Brain microvascular endothelial cell (primary cell): Measurements from ENCODE around the gene AP2B1.

Source experiments
- DNase-seq: peaks from one replicate; pipeline ENCODE4 v3.0.0-alpha.2; 2020
- H3K27ac ChIP-seq: fragments of 250-450 bp; sonication (Bioruptor Pico); 2 replicates; pipeline ENCODE4 v1.5.1; 2020; ENCODE audit warnings: mild to moderate bottlenecking, moderate library complexity
- H3K27me3 ChIP-seq: fragments of 250-450 bp; sonication (Bioruptor Pico); replicated peaks from 2 replicates; pipeline ENCODE4 v1.5.1; 2020; ENCODE audit warnings: mild to moderate bottlenecking
- H3K36me3 ChIP-seq: fragments of 250-450 bp; sonication (Bioruptor Pico); replicated peaks from 2 replicates; pipeline ENCODE4 v1.5.1; 2020; ENCODE audit warnings: mild to moderate bottlenecking
- H3K4me3 ChIP-seq: 2 replicates; pipeline ENCODE4 v1.5.1; 2011; ENCODE audit warnings: low read depth, mild to moderate bottlenecking, control low read depth, low read length, moderate library complexity
- CTCF ChIP-seq: IDR thresholded peaks from 2 replicates; pipeline ENCODE4 v1.5.1; 2011; ENCODE audit warnings: low read depth, mild to moderate bottlenecking, moderate library complexity, low read length, control low read depth, inconsistent platforms; ENCODE audit errors: missing control alignments
- in situ Hi-C: cut with HindIII; loops from 2 replicates; pipeline ENCODE4 v1.10.0; 2017; ENCODE audit warnings: low sequenced_read_pairs, low pct_ligation_motif_present

The AP2B1 gene

GRCh38 chr17:35768797-35769196 is 181.7 kb downstream of the AP2B1 start:
- Histone ChIP-seq H3K27me3 (no peaks in the 10 kb centered on the region), H3K36me3 (no peaks in the 10 kb centered on the region), H3K27ac (no peak overlapping the region), H3K4me3 (no peak overlapping the region)
- in situ Hi-C loops = no loop called here
- TF ChIP-seq CTCF = no peak
- no peak for DNase-seq

- Histone ChIP-seq H3K36me3 (no peaks in the 10 kb centered on the region), H3K27me3 (no peaks in the 10 kb centered on the region), H3K4me3 (no peak overlapping the region), H3K27ac (no peak overlapping the region)
- peak; percentile 18 for TF ChIP-seq CTCF
- in situ Hi-C loops = no loop called here
- no peak for DNase-seq
These were observed 182.9 kb downstream of the AP2B1 start for GRCh38 chr17:35769895-35770486.

GRCh38 chr17:35773129-35773528 is 186.0 kb downstream of the AP2B1 start:
- H3K27ac ChIP-seq = no peak overlapping the region
- H3K27me3 ChIP-seq = no peaks in the 10 kb centered on the region
- DNase-seq = no peak
- H3K36me3 ChIP-seq = no peaks in the 10 kb centered on the region
- TF ChIP-seq CTCF = no peak
- in situ Hi-C loops = no loop called here
- H3K4me3 ChIP-seq = no peak overlapping the region

GRCh38 chr17:35773679-35774425 is 186.7 kb downstream of the AP2B1 start:
- no peak for DNase-seq
- no peak overlapping the region for H3K27ac ChIP-seq
- in situ Hi-C loops = no loop called here
- H3K4me3 ChIP-seq = no peak overlapping the region
- no peak for TF ChIP-seq CTCF
- no peaks in the 10 kb centered on the region for H3K27me3 ChIP-seq
- no peaks in the 10 kb centered on the region for H3K36me3 ChIP-seq

- Histone ChIP-seq H3K36me3 (no peaks in the 10 kb centered on the region), H3K27ac (no peak overlapping the region), H3K4me3 (no peak overlapping the region), H3K27me3 (no peaks in the 10 kb centered on the region)
- in situ Hi-C loops = no loop called here
- DNase-seq = no peak
- no peak for TF ChIP-seq CTCF
These were observed 187.4 kb downstream of the AP2B1 start for GRCh38 chr17:35774499-35774898.
